Ishikawa (cell line): ENCODE measurements around the gene CHAT.

ENCODE experiments used
- CEBPB ChIP-seq: IDR thresholded peaks from 2 replicates; pipeline ENCODE4 v1.6.1; 2012
- CREB1 ChIP-seq: IDR thresholded peaks from 2 replicates; pipeline ENCODE4 v1.6.1; 2012; ENCODE audit warnings: low read depth
- EGR1 ChIP-seq: IDR thresholded peaks from 2 replicates; pipeline ENCODE4 v1.6.1; 2012
- EP300 ChIP-seq: IDR thresholded peaks from 2 replicates; pipeline ENCODE4 v1.6.1; 2012; ENCODE audit warnings: borderline replicate concordance
- FOXM1 ChIP-seq: IDR thresholded peaks from 2 replicates; pipeline ENCODE4 v1.6.1; 2012; ENCODE audit warnings: low read depth, borderline replicate concordance
- NFIC ChIP-seq: IDR thresholded peaks from 2 replicates; pipeline ENCODE4 v1.6.1; 2012
- RAD21 ChIP-seq: IDR thresholded peaks from 2 replicates; pipeline ENCODE4 v1.6.1; 2012; ENCODE audit warnings: low read depth
- TAF1 ChIP-seq: IDR thresholded peaks from 2 replicates; pipeline ENCODE4 v1.6.1; 2012; ENCODE audit warnings: low read depth, mild to moderate bottlenecking
- TCF12 ChIP-seq: IDR thresholded peaks from 2 replicates; pipeline ENCODE4 v1.6.1; 2012; ENCODE audit warnings: low read depth
- TEAD4 ChIP-seq: IDR thresholded peaks from 2 replicates; pipeline ENCODE4 v1.6.1; 2012
- YY1 ChIP-seq: IDR thresholded peaks from 2 replicates; pipeline ENCODE4 v1.6.1; 2012; ENCODE audit warnings: low read depth
- ZBTB7A ChIP-seq: IDR thresholded peaks from 2 replicates; pipeline ENCODE4 v1.6.1; 2012; ENCODE audit warnings: low read depth
- TF ChIP-seq, protein P1 (sequence below): IDR thresholded peaks from 2 replicates; pipeline ENCODE4 v1.6.1; 2012
- TF ChIP-seq, protein P2 (sequence below): IDR thresholded peaks from 2 replicates; pipeline ENCODE4 v1.6.1; 2012
- TF ChIP-seq, protein P3 (sequence below): IDR thresholded peaks from 2 replicates; pipeline ENCODE4 v1.6.1; 2012; ENCODE audit warnings: low read depth, mild to moderate bottlenecking

The CHAT gene

DNA sequence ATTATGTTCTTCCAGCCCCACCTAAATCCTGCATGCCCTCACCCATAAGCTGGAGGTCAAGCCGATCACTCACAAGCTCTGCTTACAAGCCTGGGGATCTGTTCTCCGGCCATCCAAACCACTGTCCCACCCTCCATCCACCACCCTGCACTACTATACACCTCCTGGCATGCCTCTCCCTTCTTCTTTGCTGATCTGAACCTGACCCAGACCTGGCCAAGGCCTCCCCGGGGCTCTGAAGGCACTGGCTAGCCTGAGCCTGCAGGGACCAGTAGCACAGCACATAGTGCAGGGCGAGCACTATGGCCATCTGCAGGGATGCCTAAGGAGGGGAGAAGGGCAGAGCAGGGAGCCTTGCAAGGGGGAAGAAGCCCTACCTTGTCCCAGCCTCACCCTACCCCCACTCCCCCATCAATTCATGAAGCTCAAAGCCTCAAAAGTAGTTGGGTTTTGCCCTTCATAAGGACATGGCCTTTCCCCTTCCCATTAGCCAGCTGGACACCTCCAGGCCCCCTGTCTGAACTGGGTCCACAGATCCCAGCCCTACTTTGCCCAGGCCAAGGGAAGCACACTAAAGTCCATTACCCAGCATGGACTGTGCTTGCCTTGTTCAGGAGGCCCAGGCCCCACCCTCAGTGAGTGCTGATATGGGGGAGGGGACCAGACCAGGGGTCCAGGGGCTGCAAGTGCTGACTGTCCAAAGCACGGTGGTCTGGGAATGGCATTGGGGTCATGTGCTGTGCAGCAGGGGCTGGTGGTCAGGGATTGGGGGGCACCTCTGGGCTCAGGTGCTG lies 29.6 kb downstream of the CHAT start:
- TF ChIP-seq EP300, result no peak
- no peak for TF ChIP-seq EGR1
- no peak for TF ChIP-seq CREB1
- TF ChIP-seq TEAD4, result no peak
- no peak for TF ChIP-seq RAD21

DNA sequence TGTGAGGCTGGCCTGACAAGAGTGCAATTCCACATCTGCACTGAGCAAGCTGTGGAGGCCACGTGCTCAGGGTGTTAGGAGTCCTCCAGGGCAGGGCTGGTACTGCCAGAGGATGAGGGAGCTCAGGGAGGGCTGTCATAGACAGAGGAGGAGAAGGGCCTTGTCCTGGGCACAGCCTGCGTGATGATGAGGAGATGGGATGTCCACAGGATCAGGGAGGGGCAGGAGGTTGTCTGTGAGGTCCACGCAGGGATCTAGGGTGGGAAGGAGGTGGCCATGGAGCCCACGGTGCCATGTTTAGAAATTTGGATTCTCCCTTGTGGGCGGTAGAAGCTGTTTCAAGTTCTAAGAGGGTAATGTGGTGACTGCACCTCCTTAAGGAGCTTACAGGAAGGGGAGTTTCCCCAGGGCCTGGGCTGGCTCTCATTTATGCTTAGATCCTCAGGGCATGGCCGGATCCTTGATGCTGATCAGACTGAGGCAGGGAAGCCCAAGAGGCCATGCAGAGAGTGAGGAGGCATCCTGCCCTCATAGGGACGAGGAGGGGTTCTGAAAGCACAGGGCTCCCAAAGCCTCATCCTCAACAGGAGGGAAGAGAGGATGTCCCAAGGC lies 30.3 kb downstream of the CHAT start:
- TF ChIP-seq TAF1 (no peak), TEAD4 (no peak), CEBPB (no peak), TCF12 (no peak), ZBTB7A (no peak), CREB1 (no peak), EP300 (no peak), FOXM1 (no peak), RAD21 (no peak), YY1 (no peak)
- TF ChIP-seq, protein P1, sequence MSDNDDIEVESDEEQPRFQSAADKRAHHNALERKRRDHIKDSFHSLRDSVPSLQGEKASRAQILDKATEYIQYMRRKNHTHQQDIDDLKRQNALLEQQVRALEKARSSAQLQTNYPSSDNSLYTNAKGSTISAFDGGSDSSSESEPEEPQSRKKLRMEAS, result no peak
- TF ChIP-seq, protein P2, sequence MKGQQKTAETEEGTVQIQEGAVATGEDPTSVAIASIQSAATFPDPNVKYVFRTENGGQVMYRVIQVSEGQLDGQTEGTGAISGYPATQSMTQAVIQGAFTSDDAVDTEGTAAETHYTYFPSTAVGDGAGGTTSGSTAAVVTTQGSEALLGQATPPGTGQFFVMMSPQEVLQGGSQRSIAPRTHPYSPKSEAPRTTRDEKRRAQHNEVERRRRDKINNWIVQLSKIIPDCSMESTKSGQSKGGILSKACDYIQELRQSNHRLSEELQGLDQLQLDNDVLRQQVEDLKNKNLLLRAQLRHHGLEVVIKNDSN, result no peak

DNA sequence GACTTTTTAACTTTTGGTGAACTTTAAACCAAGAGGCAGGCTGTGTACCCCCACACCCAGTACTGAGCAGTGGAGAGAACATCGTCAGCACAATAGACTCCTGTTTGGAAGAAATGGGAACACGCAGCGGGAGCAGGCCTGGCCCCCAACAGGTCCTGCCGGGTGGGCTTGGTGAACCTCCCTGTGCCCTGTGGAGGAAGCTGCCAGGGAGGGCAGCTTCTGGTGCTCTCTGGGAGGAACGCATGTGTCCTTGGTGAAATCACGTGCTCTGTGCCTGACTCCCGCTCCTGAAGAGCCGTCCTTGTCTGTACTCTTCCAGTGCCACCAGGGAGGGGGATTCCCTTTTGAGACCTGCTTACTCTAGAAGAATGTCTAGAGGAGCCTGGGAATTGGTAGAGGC lies 31.6 kb downstream of the CHAT start:
- TF ChIP-seq CREB1 (no peak), CEBPB (no peak), ZBTB7A (no peak), EGR1 (no peak), RAD21 (no peak), FOXM1 (no peak), EP300 (no peak), TCF12 (no peak), YY1 (no peak), NFIC (no peak), TEAD4 (no peak)
- TF ChIP-seq, protein P1, result no peak

DNA sequence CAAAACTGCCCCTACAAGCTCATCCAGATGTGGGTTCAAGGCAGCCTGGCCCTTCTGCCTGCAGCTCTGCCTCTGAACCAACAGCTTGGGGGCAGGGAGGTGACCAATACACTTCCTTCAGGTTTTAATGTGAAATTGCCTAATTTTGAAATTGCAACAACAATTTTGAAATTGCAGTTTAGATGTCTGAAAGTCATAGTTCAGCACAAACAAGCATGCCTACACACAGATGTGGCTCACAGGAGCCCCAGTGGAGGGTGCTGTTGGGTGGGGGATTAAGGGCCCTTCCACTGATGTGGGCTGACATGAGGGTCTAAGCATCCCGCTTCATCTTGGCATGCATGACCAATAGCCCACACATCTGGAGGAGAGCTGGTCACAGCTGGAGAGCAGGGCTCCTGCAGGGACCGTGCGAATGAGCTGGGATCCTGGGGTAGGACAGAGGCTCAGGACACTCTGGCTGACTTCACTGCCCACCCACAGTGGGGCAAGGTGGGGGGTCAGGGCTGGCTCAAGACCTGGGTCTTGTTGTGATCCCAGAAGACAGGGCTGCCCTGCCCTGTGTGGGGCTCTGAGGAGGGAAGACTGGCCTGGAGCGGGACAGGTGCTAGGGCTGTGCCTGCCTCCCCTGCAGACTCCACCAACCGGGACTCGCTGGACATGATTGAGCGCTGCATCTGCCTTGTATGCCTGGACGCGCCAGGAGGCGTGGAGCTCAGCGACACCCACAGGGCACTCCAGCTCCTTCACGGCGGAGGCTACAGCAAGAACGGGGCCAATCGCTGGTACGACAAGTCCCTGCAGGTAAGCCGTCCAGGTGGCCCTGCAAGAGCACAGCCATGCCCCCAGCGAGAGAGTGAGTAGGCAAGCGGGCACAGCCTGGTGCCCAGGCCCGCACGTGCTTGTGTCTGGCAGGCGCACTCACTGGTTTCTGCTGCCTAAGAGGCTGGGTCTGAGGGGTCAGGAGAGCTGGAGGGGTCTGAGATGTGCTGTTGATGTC lies 32.3 kb downstream of the CHAT start:
- TF ChIP-seq TEAD4 (no peak), NFIC (no peak), TAF1 (no peak), ZBTB7A (no peak), YY1 (no peak), CREB1 (no peak), EGR1 (no peak), CEBPB (no peak), TCF12 (no peak), FOXM1 (no peak), RAD21 (no peak), EP300 (no peak)
- TF ChIP-seq, protein P3, sequence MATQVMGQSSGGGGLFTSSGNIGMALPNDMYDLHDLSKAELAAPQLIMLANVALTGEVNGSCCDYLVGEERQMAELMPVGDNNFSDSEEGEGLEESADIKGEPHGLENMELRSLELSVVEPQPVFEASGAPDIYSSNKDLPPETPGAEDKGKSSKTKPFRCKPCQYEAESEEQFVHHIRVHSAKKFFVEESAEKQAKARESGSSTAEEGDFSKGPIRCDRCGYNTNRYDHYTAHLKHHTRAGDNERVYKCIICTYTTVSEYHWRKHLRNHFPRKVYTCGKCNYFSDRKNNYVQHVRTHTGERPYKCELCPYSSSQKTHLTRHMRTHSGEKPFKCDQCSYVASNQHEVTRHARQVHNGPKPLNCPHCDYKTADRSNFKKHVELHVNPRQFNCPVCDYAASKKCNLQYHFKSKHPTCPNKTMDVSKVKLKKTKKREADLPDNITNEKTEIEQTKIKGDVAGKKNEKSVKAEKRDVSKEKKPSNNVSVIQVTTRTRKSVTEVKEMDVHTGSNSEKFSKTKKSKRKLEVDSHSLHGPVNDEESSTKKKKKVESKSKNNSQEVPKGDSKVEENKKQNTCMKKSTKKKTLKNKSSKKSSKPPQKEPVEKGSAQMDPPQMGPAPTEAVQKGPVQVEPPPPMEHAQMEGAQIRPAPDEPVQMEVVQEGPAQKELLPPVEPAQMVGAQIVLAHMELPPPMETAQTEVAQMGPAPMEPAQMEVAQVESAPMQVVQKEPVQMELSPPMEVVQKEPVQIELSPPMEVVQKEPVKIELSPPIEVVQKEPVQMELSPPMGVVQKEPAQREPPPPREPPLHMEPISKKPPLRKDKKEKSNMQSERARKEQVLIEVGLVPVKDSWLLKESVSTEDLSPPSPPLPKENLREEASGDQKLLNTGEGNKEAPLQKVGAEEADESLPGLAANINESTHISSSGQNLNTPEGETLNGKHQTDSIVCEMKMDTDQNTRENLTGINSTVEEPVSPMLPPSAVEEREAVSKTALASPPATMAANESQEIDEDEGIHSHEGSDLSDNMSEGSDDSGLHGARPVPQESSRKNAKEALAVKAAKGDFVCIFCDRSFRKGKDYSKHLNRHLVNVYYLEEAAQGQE, result no peak
- TF ChIP-seq, protein P1, result no peak
- TF ChIP-seq, protein P2, result no peak

DNA sequence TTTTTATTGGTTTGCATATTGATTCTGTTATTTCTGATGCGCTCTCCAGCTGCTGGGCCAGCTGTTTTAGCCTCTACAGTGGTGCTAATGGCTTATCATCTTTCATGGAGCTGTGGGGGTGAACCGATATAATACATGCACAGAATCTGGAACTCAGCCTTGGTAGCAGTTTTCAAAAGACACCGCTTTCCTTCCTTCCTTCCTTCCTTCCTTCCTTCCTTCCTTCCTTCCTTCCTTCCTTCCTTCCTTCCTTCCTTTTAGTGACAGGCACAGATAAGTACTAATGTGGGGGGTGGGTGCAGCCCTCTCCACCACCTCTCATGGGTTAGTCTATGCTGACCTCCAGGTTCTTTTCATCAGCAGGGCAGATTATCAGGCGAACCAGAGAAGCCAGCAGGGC lies 33.7 kb downstream of the CHAT start:
- TF ChIP-seq TCF12 (no peak), FOXM1 (no peak), YY1 (no peak)

DNA sequence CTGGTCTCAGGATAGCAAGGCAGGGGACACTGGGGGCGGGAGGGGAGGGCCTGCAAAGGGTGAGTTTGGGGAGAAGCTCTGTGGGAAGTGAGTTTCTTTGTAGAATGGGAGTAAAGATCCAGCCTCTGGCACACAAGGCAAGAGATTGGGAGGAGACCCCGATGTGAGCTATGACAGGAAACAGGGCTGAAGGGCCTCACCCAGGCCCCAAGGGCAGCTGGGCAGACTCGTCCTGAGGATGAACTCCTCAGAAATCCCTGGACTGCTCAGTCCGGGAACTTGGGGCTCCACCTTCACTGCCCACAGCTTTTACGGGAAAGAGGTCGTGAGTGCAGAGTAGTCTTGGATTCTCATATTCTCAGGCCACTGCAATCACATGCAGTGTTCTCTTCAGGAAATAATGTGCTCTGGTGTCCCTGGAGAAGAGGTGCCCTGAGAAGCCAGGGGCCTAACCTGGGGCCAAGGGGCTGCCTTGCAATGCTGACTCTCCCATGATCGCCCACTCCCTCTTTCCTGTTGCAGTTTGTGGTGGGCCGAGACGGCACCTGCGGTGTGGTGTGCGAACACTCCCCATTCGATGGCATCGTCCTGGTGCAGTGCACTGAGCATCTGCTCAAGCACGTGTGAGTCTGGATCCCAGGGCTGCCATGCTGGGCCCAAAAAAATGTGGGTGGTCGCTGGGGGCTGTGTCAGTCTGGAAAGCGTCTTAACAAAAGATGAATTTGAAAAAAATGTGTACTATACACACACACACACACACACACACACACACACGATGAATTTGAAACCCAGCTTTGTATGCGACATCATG lies 34.4 kb downstream of the CHAT start:
- TF ChIP-seq CREB1 (no peak), TEAD4 (no peak), CEBPB (no peak), YY1 (no peak), NFIC (no peak), EGR1 (no peak), ZBTB7A (no peak), TCF12 (no peak), FOXM1 (no peak), TAF1 (no peak), EP300 (no peak), RAD21 (no peak)
- TF ChIP-seq, protein P1, result no peak
- TF ChIP-seq, protein P3, result no peak
- TF ChIP-seq, protein P2, result no peak
